K562 (cell line): ENCODE measurements around the gene ALOXE3.

Source experiments
- BHLHE40 ChIP-seq: IDR thresholded peaks from 2 replicates; pipeline ENCODE4 v1.6.1; 2011; ENCODE audit warnings: low read length, improper control_type of control experiment
- CTCF ChIP-seq, 3 experiments: IDR thresholded peaks in 2 of 3; conservative IDR thresholded peaks in 1 of 3; 2 replicates each; pipeline ENCODE4 v1.5.1; 2011 to 2012; ENCODE audit warnings: low read length in 3 of 3, mild to moderate bottlenecking in 3 of 3, control low read depth in 2 of 3, improper control_type of control experiment in 1 of 3, inconsistent platforms in 1 of 3, low read depth in 1 of 3, mixed read lengths in 1 of 3, moderate library complexity in 1 of 3; ENCODE audit not compliant: insufficient read depth in 2 of 3
- CTCFL ChIP-seq: IDR thresholded peaks from 2 replicates; pipeline ENCODE4 v1.6.1; 2011; ENCODE audit warnings: borderline replicate concordance, low read depth, mild to moderate bottlenecking, moderate library complexity, low read length; ENCODE audit not compliant: insufficient read depth, poor library complexity, severe bottlenecking
- HINFP ChIP-seq: fragments of 450-650 bp; conservative IDR thresholded peaks from 2 replicates; pipeline ENCODE4 v1.6.1; 2016; ENCODE audit warnings: missing genetic modification characterization, low read depth, mild to moderate bottlenecking, control low read depth, missing compliant biosample characterization
- MYC ChIP-seq, 2 experiments: fragments of 250-450 bp in 1 of 2; sonication (Bioruptor Pico) in 1 of 2; IDR thresholded peaks; 2 replicates each; pipeline versions ENCODE4 v1.5.1 to v1.6.1; 2012 to 2021; ENCODE audit warnings: low read depth in 2 of 2, borderline replicate concordance in 1 of 2, improper control_type of control experiment in 1 of 2, low read length in 1 of 2, mild to moderate bottlenecking in 1 of 2, moderate library complexity in 1 of 2
- NFIC ChIP-seq: fragments of 450-650 bp; IDR thresholded peaks from 2 replicates; pipeline ENCODE4 v1.6.1; 2017; ENCODE audit warnings: mild to moderate bottlenecking, inconsistent platforms
- PATZ1 ChIP-seq: fragments of 250-450 bp; sonication (Bioruptor Pico); IDR thresholded peaks from 2 replicates; pipeline ENCODE4 v1.5.0; 2020; ENCODE audit warnings: mild to moderate bottlenecking, borderline replicate concordance
- POLR2A ChIP-seq: fragments of 450-650 bp; conservative IDR thresholded peaks from 2 replicates; pipeline ENCODE4 v1.6.1; 2016
- SMARCC2 ChIP-seq: fragments of 450-650 bp; IDR thresholded peaks from 2 replicates; pipeline ENCODE4 v1.6.1; 2017; ENCODE audit warnings: antibody characterized with exemption, moderate library complexity, mild to moderate bottlenecking, low read depth
- USF2 ChIP-seq: sonication (generic); formaldehyde crosslinking; IDR thresholded peaks from 2 replicates; pipeline ENCODE4 v1.5.0; 2020; ENCODE audit warnings: missing genetic modification reagents
- ZNF586 ChIP-seq: fragments of 450-650 bp; formaldehyde crosslinking; conservative IDR thresholded peaks from 2 replicates; pipeline ENCODE4 v1.4.0; 2020; ENCODE audit warnings: mild to moderate bottlenecking, moderate library complexity

- no peak for TF ChIP-seq USF2 (CRISPR knock-in tag)
- no peak for TF ChIP-seq BHLHE40
- no peak for TF ChIP-seq PATZ1 (CRISPR knock-in tag)
- TF ChIP-seq MYC (IDR thresholded peaks at IDR 0.05; ENCODE audit: low read depth, low read length), result no peak
- no peak for TF ChIP-seq MYC (CRISPR knock-in tag; IDR thresholded peaks at IDR 0.05; ENCODE audit: borderline replicate concordance, low read depth)
- no peak for TF ChIP-seq HINFP
- TF ChIP-seq CTCF (IDR thresholded peaks at IDR 0.05 in 2 of 3, conservative IDR thresholded peaks at IDR 0.05 in 1 of 3; ENCODE audit: insufficient read depth in 2 of 3, low read depth in 1 of 3, low read length in 3 of 3), result no peak
- TF ChIP-seq CTCFL, result no peak
- no peak for TF ChIP-seq POLR2A
- TF ChIP-seq ZNF586 (CRISPR knock-in tag), result no peak
- no peak for TF ChIP-seq NFIC
- no peak for TF ChIP-seq SMARCC2
Measured at GRCh38 chr17:8066841-8067775, 51.2 kb downstream of the ALOXE3 start.
